H54 (cell line): Measurements from ENCODE around the gene KIF16B.
"Not testable (repeated sequence)": the region's sequence is repeated elsewhere in the genome, so short reads cannot be mapped to it uniquely, and the experiment has no call there.

Experiments
- DNase-seq: peaks from one replicate; pipeline ENCODE4 v3.0.0; 2011; ENCODE audit warnings: low spot score, mixed read lengths; ENCODE audit not compliant: insufficient read length
- FAIRE-seq: peaks from 3 replicates; lab custom pipeline; 2011; peaks lifted over from hg19 to GRCh38; lab: Jason Lieb, UNC
- POLR2A ChIP-seq: IDR thresholded peaks from 2 replicates; pipeline ENCODE4 v1.6.1; 2011; ENCODE audit warnings: low read depth, mild to moderate bottlenecking, low read length

The KIF16B gene

DNA sequence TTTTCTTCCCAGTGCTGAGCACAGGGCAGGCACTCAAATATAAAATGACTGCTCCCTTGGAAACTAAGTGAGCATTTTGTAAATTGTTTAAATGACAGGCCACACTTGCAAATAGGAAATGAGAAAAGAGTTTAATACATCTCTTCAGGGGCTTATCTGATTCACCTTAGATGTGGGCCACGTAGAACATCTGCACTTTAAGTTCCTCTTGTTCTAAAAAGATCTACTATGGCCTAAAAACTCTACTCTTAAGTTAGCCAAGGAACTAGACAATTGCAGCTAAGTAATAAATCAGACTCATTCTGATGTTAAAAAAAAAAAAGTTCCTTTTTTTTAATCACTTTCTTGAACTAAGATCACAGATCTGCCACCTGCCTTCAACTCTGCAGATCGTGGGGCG is 126.3 kb downstream of the KIF16B start:
- no peak for TF ChIP-seq POLR2A
- no peak for FAIRE-seq
- no peak for DNase-seq

DNA sequence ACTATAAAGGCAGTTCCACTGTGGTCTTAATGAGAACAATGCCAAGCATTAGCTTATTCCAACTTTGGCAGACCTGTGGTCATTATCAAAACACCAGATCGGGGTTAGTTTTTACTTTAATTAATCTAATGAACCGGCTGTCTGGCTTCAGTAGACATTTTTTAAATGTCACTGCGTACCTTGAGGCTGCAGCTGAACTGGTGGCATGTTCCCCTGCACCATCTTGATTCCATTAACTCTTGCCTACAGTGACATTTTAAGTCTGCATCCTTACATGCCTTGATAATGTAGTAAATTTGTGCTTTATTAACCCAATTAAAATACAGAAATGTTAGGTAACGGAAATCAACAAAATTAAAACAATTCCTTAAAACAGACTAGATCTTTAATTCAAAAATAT is 127.0 kb downstream of the KIF16B start:
- FAIRE-seq (no peak), DNase-seq (no peak)
- no peak for TF ChIP-seq POLR2A

DNA sequence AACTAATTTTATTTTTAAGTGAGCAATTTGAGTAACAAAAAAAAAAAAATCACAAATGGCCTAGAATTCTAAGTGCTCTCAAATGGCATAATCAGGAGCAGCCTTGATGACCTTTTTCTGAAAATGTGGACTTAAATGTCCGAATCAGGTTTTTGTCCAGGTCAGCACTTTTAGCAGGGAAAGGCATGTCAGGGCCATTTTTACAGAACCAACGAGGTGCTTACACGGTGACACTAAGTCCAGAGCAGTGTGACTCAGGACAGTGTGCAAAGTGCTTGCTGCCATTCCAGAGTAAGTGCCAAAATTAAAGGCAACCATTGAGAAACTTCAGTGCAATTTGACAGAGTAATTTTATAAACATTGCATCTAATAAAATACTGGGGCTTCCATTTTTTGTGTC is 127.8 kb downstream of the KIF16B start:
- FAIRE-seq (no peak), DNase-seq (no peak)
- TF ChIP-seq POLR2A, result no peak

DNA sequence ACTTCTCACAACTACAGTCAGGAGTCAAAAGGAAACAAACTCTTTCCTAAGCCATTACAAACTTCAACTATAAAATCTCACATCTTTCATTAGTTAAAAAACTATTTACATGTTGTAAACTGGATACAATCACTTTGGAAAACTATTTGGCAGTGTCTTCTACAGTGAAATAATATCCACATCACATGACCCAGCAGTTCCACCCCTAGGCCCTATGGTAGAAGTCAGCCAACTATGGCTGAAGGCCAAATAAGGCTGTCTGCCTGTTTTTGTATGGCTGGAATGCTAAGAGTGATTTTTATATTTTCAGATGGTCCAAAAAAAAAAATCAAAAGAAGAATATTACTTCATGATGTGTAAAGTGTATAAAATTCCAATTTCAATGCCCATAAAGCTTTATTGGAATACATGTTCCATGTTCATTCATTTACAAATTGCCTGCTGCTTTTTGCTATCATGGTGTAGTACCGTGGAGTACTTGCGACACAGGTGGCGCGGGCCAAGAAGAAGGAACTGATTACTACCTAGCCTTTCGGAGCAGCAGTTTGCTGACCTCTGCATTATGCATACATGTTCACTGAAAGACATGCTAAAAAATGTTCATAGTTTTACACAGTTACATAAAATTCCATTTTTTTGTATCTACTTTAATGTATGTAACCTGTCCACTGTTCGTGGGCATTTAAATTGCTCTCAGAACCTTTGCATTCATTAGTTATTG is 129.0 kb downstream of the KIF16B start:
- TF ChIP-seq POLR2A, result no peak
- no peak for DNase-seq
- FAIRE-seq, result no peak

GRCh38 chr20:16441546-16442164 is 131.6 kb downstream of the KIF16B start:
- DNase-seq (no peak), FAIRE-seq (no peak)
- no peak for TF ChIP-seq POLR2A

DNA sequence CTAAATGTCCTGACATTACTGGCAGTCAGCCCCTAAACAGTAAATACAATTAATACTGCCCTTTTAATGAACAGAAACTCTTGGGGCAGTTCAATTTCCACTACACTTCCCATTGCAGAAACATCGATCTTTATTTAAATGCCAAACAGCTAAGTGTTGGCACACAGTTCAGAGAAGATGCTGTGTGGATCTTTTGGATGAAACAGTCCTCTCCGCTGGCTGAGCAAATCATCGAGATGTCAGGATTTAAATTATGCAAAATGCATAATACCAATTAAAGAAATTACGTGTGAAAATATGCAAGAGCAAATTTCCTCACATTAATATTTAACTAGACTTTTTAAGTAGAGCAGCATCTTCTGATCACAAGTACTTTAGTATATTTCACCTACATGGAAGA is 132.6 kb downstream of the KIF16B start:
- TF ChIP-seq POLR2A, result no peak
- FAIRE-seq (no peak), DNase-seq (no peak)

GRCh38 chr20:16439540-16439939 is 133.7 kb downstream of the KIF16B start:
- FAIRE-seq, DNase-seq: not testable (repeated sequence)

DNA sequence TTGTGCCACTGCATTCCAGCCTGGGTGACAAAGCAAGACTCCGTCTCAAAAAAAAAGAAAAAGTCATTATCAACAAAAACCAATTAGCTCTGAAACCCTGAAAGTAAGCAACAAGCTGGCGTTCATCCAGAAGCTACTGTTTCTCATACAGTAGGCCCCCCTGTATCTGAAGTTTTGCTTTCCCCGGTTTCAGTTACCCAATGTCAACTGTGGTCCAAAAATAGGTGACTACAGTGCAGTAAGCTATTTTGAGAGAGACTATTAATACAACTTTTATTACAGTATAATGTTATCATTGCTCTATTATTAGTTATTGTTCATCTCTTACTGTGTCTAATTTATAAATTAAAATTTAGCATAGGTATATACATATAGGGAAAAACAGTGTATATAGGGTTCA is 135.1 kb downstream of the KIF16B start:
- no peak for TF ChIP-seq POLR2A
- FAIRE-seq, result no peak
- no peak for DNase-seq

GRCh38 chr20:16437387-16437996 is 135.8 kb downstream of the KIF16B start:
- no peak for TF ChIP-seq POLR2A
- no peak for FAIRE-seq
- no peak for DNase-seq

GRCh38 chr20:16434062-16434664 is 139.1 kb downstream of the KIF16B start:
- FAIRE-seq, result no peak
- DNase-seq, result peak; percentile 15
- TF ChIP-seq POLR2A, result no peak

- DNase-seq (no peak), FAIRE-seq (no peak)
- TF ChIP-seq POLR2A, result no peak
These were observed 140.0 kb downstream of the KIF16B start for GRCh38 chr20:16433293-16433580.

DNA sequence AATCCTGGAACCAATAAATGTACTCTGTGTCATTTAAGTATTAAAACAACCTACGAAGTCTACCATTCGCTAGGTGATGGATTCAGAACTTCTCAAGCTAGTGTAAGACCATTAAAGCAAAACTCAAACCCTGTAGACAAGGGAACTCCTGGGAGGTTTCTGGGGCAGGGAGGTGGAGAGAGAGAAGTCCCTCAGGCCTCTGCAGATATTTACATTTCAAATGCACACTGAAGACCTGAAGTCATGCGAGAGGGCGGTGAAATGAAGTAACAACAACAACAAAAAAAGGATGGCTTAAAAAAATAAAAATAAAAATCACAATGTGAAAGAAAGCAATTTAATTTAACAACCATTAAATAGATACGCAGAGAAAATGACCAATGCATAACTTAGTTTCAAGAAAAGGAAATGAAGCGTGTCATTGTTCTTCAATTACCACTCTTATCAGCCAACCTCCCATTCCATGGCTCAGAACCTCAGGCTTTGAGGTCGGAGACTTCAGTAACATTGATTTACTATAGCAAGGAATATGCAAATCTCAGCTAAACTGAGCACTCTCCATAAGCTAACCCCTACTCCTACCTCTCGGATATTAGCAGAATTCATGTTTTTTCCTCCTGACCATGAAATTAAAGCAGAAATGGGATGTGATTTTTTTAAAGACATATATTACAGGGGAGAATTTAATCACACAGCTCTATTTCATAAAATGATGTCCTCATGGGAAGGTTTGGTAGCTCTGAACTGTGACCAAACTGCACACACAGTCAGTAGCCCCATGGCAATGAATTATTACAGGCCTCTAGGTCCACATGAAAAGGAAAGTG is 140.6 kb downstream of the KIF16B start:
- no peak for DNase-seq
- no peak for FAIRE-seq
- TF ChIP-seq POLR2A, result no peak

- FAIRE-seq, result no peak
- no peak for TF ChIP-seq POLR2A
These were observed 145.1 kb downstream of the KIF16B start for GRCh38 chr20:16428112-16428511.

GRCh38 chr20:16427571-16427970 is 145.7 kb downstream of the KIF16B start:
- DNase-seq (no peak), FAIRE-seq (no peak)
- no peak for TF ChIP-seq POLR2A

More at GRCh38 chr20:16428112-16428511, 145.1 kb downstream of the KIF16B start:
- DNase-seq, result no peak

GRCh38 chr20:16424780-16425179 is 148.5 kb downstream of the KIF16B start:
- DNase-seq (no peak), FAIRE-seq (no peak)
- TF ChIP-seq POLR2A, result no peak
